Epidermal melanocyte (primary cell): ENCODE measurements around the gene SHANK1.

Experiments
- DNase-seq: peaks from one replicate; pipeline ENCODE4 v3.0.0; 2011; ENCODE audit warnings: low spot score; ENCODE audit not compliant: insufficient read length

The SHANK1 gene

GRCh38 chr19:50728084-50728737, 8.6 kb upstream of the SHANK1 start:
- peak; percentile 61 for DNase-seq

GRCh38 chr19:50725911-50726230, 6.3 kb upstream of the SHANK1 start:
- no peak for DNase-seq

GRCh38 chr19:50725218-50725910, 5.8 kb upstream of the SHANK1 start:
- DNase-seq: no peak

GRCh38 chr19:50724522-50725217, 5.1 kb upstream of the SHANK1 start:
- DNase-seq: peak; percentile 98

GRCh38 chr19:50723735-50724521, 4.3 kb upstream of the SHANK1 start:
- peak; percentile 11 for DNase-seq

GRCh38 chr19:50723069-50723468, 3.5 kb upstream of the SHANK1 start, which contains the start of gene CLEC11A:
Gene CLEC11A (plus strand): TSS chr19:50723364. CDS start chr19:50723526, 162 bp downstream.
- peak; percentile 81 for DNase-seq

GRCh38 chr19:50722201-50723013, 2.8 kb upstream of the SHANK1 start:
- peak; percentile 11 for DNase-seq

- peak; percentile 8 for DNase-seq
These were observed 2.0 kb upstream of the SHANK1 start for GRCh38 chr19:50721441-50722137.

- DNase-seq: peak; percentile 23
These were observed 1.3 kb upstream of the SHANK1 start for GRCh38 chr19:50720921-50721381.

- peak; percentile 11 for DNase-seq
These were observed 749 bp upstream of the SHANK1 start for GRCh38 chr19:50720181-50720920.

- no peak for DNase-seq
These were observed 525 bp downstream of the SHANK1 start for GRCh38 chr19:50719119-50719435.

GRCh38 chr19:50718255-50719118, 1.1 kb downstream of the SHANK1 start:
- DNase-seq: no peak

GRCh38 chr19:50717891-50718254, 1.7 kb downstream of the SHANK1 start:
- no peak for DNase-seq

GRCh38 chr19:50717026-50717723, 2.4 kb downstream of the SHANK1 start:
- no peak for DNase-seq

GRCh38 chr19:50716178-50717025, 3.2 kb downstream of the SHANK1 start:
- no peak for DNase-seq

GRCh38 chr19:50713556-50714236, 5.9 kb downstream of the SHANK1 start:
- DNase-seq: no peak

GRCh38 chr19:50712833-50713232, 6.8 kb downstream of the SHANK1 start:
- no peak for DNase-seq
